ENCODE results near the gene NSG1.

DNA sequence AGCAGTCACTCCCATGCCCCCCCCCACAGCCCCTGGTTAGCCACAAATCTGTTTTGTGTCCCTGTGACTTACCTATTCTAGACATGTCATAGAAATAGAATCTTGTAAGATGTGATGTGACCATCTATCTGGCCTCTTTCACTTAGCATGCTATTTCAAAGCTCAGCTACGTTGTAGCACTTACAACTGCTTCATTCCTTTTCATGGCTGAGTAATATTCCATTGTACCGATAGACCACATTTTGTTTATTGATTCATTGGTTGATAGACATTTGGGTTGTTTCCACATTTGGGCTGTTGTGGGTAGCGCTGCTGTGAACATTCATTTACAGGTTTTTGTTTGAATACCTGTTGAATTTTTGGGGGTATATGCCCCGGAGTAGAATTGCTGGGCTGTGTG, 11.5 kb downstream of the NSG1 start:
- no peak for TF ChIP-seq POLR2AphosphoS5 (IDR thresholded peaks at IDR 0.05)
- TF ChIP-seq POLR2A (IDR thresholded peaks at IDR 0.05), result no peak
- TF ChIP-seq, protein P1, sequence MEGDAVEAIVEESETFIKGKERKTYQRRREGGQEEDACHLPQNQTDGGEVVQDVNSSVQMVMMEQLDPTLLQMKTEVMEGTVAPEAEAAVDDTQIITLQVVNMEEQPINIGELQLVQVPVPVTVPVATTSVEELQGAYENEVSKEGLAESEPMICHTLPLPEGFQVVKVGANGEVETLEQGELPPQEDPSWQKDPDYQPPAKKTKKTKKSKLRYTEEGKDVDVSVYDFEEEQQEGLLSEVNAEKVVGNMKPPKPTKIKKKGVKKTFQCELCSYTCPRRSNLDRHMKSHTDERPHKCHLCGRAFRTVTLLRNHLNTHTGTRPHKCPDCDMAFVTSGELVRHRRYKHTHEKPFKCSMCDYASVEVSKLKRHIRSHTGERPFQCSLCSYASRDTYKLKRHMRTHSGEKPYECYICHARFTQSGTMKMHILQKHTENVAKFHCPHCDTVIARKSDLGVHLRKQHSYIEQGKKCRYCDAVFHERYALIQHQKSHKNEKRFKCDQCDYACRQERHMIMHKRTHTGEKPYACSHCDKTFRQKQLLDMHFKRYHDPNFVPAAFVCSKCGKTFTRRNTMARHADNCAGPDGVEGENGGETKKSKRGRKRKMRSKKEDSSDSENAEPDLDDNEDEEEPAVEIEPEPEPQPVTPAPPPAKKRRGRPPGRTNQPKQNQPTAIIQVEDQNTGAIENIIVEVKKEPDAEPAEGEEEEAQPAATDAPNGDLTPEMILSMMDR (IDR thresholded peaks at IDR 0.05), result no peak
